Ectodermal cell (in vitro differentiated cells): ENCODE results near the gene IFT80.

Experiments used
- H3K27ac ChIP-seq: 2 replicates; pipeline ENCODE4 v1.7.0; 2013; ENCODE audit warnings: mild to moderate bottlenecking, low read depth, low read length; ENCODE audit not compliant: insufficient read depth, poor library complexity, severe bottlenecking
- H3K27me3 ChIP-seq: 2 replicates; pipeline ENCODE4 v1.7.0; 2013; ENCODE audit warnings: mild to moderate bottlenecking, low read length; ENCODE audit not compliant: insufficient read depth, control insufficient read depth, poor library complexity, severe bottlenecking
- H3K36me3 ChIP-seq: one replicate; pipeline ENCODE4 v1.7.0; 2013; ENCODE audit warnings: low read length; ENCODE audit not compliant: control insufficient read depth, insufficient read depth
- H3K4me1 ChIP-seq: one replicate; pipeline ENCODE4 v1.7.0; 2013; ENCODE audit warnings: low read length; ENCODE audit not compliant: control insufficient read depth, insufficient read depth
- H3K4me3 ChIP-seq: 2 replicates; pipeline ENCODE4 v1.7.0; 2013; ENCODE audit warnings: low read depth, low read length, control low read depth; ENCODE audit not compliant: insufficient read depth
- H3K9me3 ChIP-seq: 2 replicates; pipeline ENCODE4 v1.7.0; 2013; ENCODE audit warnings: mild to moderate bottlenecking, low read length, moderate library complexity; ENCODE audit not compliant: control insufficient read depth
- WGBS, 2 experiments: methylation state at CpG; one replicate each; pipeline ENCODE4 v1.1.7; 2013; ENCODE audit warnings: missing lambda C conversion rate in 2 of 2; 5-methylcytosine and 5-hydroxymethylcytosine counted together

IFT80 gene

GRCh38 chr3:160400702-160401150 lies 1.7 kb upstream of the IFT80 start:
- H3K4me1 ChIP-seq: peaks cover 3% of the 10 kb centered on the region
- WGBS, 2 experiments: 0% methylated on average over 51 of the region's 51 CpGs
- H3K9me3 ChIP-seq: no peaks in the 10 kb centered on the region
- H3K27ac ChIP-seq: no peak overlapping the region
- no peaks in the 10 kb centered on the region for H3K27me3 ChIP-seq
- H3K4me3 ChIP-seq: peak overlapping the region; percentile 90
- H3K36me3 ChIP-seq: no peaks in the 10 kb centered on the region

- H3K36me3 ChIP-seq: no peaks in the 10 kb centered on the region
- H3K4me1 ChIP-seq: peaks cover 3% of the 10 kb centered on the region
- peak overlapping the region; percentile 88 for H3K27ac ChIP-seq
- WGBS, 2 experiments: 0% methylated on average over 49 of the region's 49 CpGs
- H3K27me3 ChIP-seq: no peaks in the 10 kb centered on the region
- H3K4me3 ChIP-seq: peak overlapping the region; percentile 90
- H3K9me3 ChIP-seq: no peaks in the 10 kb centered on the region
Measured at GRCh38 chr3:160400030-160400701, 1.1 kb upstream of the IFT80 start.

GRCh38 chr3:160398820-160399124 lies 253 bp downstream of the IFT80 start:
- H3K27me3 ChIP-seq: no peaks in the 10 kb centered on the region
- H3K9me3 ChIP-seq: no peaks in the 10 kb centered on the region
- WGBS, 2 experiments: 0% methylated on average over 9 of the region's 9 CpGs
- no peak overlapping the region for H3K27ac ChIP-seq
- H3K4me3 ChIP-seq: peak overlapping the region; percentile 90
- H3K36me3 ChIP-seq: no peaks in the 10 kb centered on the region
- peaks cover under 1% of the 10 kb centered on the region for H3K4me1 ChIP-seq

- H3K27me3 ChIP-seq: no peaks in the 10 kb centered on the region
- no peak overlapping the region for H3K4me3 ChIP-seq
- no peak overlapping the region for H3K27ac ChIP-seq
- no peaks in the 10 kb centered on the region for H3K36me3 ChIP-seq
- no peaks in the 10 kb centered on the region for H3K9me3 ChIP-seq
- no peaks in the 10 kb centered on the region for H3K4me1 ChIP-seq
Measured at GRCh38 chr3:160395297-160395696, 3.7 kb downstream of the IFT80 start.

GRCh38 chr3:160394009-160394392 lies 5.0 kb downstream of the IFT80 start:
- Histone ChIP-seq H3K36me3 (no peaks in the 10 kb centered on the region), H3K9me3 (no peaks in the 10 kb centered on the region), H3K4me1 (no peaks in the 10 kb centered on the region), H3K27me3 (no peaks in the 10 kb centered on the region), H3K27ac (no peak overlapping the region), H3K4me3 (no peak overlapping the region)
- WGBS, 2 experiments: 93 to 95% methylated on average over 3 of the region's 3 CpGs

DNA sequence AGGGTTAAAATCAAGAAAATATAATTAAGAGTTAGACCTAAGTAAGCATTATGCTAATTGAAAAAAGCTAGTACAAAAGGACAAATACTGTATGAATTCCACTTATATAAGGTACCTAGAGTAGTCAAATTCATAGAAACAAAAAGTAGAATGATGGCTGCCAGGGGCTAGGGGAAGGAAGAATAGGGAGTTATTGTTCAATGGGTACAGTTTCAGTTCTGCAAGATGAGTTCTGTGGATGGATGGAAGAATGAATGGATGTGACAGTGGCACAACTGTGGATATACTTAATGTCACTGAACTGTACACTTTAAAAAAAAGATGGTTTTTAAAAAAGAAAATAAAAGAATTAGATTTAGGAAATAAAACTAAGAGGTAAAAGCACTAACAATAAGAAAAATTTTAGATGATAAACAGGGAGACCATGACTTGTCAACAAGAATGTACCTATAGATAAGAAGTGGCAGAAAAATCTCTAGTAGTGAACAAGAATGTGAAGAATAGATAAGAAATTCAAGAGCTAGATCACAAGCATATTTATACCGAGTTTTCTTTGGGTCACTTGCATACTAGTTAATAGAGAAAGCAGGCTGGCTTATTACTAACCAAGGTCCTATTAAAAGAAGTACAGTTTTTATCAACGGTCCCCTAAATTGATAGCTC lies 5.5 kb downstream of the IFT80 start:
- Histone ChIP-seq H3K36me3 (no peaks in the 10 kb centered on the region), H3K4me3 (no peak overlapping the region), H3K27me3 (no peaks in the 10 kb centered on the region), H3K4me1 (no peaks in the 10 kb centered on the region), H3K27ac (no peak overlapping the region), H3K9me3 (no peaks in the 10 kb centered on the region)
- 97 to 100% methylated on average over 1 to 2 of the region's 2 CpGs for WGBS, 2 experiments

- Histone ChIP-seq H3K27ac (no peak overlapping the region), H3K4me3 (no peak overlapping the region), H3K9me3 (no peaks in the 10 kb centered on the region), H3K4me1 (no peaks in the 10 kb centered on the region), H3K27me3 (no peaks in the 10 kb centered on the region), H3K36me3 (no peaks in the 10 kb centered on the region)
Measured at GRCh38 chr3:160392798-160393197, 6.2 kb downstream of the IFT80 start.

GRCh38 chr3:160390565-160391138 lies 8.4 kb downstream of the IFT80 start:
- Histone ChIP-seq H3K36me3 (no peaks in the 10 kb centered on the region), H3K4me3 (no peak overlapping the region), H3K27ac (no peak overlapping the region), H3K27me3 (no peaks in the 10 kb centered on the region), H3K9me3 (no peaks in the 10 kb centered on the region), H3K4me1 (no peaks in the 10 kb centered on the region)
- WGBS, 2 experiments: 94 to 97% methylated on average over 3 of the region's 3 CpGs

GRCh38 chr3:160384639-160385318 lies 14.2 kb downstream of the IFT80 start:
- H3K36me3 ChIP-seq: no peaks in the 10 kb centered on the region
- 78 to 83% methylated on average over 5 of the region's 5 CpGs for WGBS, 2 experiments
- no peaks in the 10 kb centered on the region for H3K4me1 ChIP-seq
- no peaks in the 10 kb centered on the region for H3K27me3 ChIP-seq
- H3K9me3 ChIP-seq: no peaks in the 10 kb centered on the region
- no peak overlapping the region for H3K27ac ChIP-seq
- no peak overlapping the region for H3K4me3 ChIP-seq

GRCh38 chr3:160381470-160381869 lies 17.6 kb downstream of the IFT80 start:
- Histone ChIP-seq H3K27me3 (no peaks in the 10 kb centered on the region), H3K4me1 (no peaks in the 10 kb centered on the region), H3K9me3 (no peaks in the 10 kb centered on the region), H3K4me3 (no peak overlapping the region), H3K27ac (no peak overlapping the region), H3K36me3 (no peaks in the 10 kb centered on the region)
- 100% methylated on average over 1 of the region's 1 CpG; no CpG with 5 or more reads in 1 of the 2 experiments for WGBS, 2 experiments
